Bronchial epithelial cell (primary cell): ENCODE measurements around the gene CORO2A. TPM values are rescaled to one million over a fixed set of nuclear protein-coding genes. Genes with fewer than 3 reads are reported as not detected.
A peak's percentile ranks its signal among the peaks of the same experiment; 100 is the strongest.
"Not testable (repeated sequence)": the region's sequence is repeated elsewhere in the genome, so short reads cannot be mapped to it uniquely, and the experiment has no call there.

Experiments used
- DNase-seq: peaks from one replicate; pipeline ENCODE4 v3.0.0-alpha.2; 2010; ENCODE audit warnings: low read depth
- FAIRE-seq: peaks from 2 replicates; lab custom pipeline; 2011; peaks lifted over from hg19 to GRCh38; lab: Jason Lieb, UNC
- H3K27me3 ChIP-seq: 2 replicates; pipeline ENCODE4 v1.5.1; 2011; ENCODE audit warnings: low read length; ENCODE audit not compliant: control insufficient read depth, insufficient read depth
- H3K36me3 ChIP-seq: 2 replicates; pipeline ENCODE4 v1.5.1; 2011; ENCODE audit warnings: low read length; ENCODE audit not compliant: control insufficient read depth, insufficient read depth
- H3K4me3 ChIP-seq: 2 replicates; pipeline ENCODE4 v1.5.1; 2011; ENCODE audit warnings: mild to moderate bottlenecking, low read depth, low read length, control low read depth
- CTCF ChIP-seq: IDR thresholded peaks from 2 replicates; pipeline ENCODE4 v1.5.1; 2011; ENCODE audit warnings: mild to moderate bottlenecking, moderate library complexity, low read length, control low read depth, inconsistent platforms; ENCODE audit not compliant: insufficient read depth, severe bottlenecking
- total RNA-seq: library from RNA; depleted of rRNA; stranded (reverse); fragments of >200 nt; gene quantifications from 2 replicates; pipeline ENCODE4 v1.2.1, GENCODE V29; 2014

The CORO2A gene
- total RNA-seq, 1 donor from 2014 or later, result 22.1 TPM

GRCh38 chr9:98121058-98121457, 71.4 kb downstream of the CORO2A start:
- DNase-seq, result peak; percentile 58
- Histone ChIP-seq H3K4me3 (no peak overlapping the region), H3K36me3 (peaks cover 6% of the 10 kb centered on the region), H3K27me3 (no peaks in the 10 kb centered on the region)
- peak; percentile 33 for TF ChIP-seq CTCF
- no peak for FAIRE-seq

GRCh38 chr9:98120476-98120875, 72.0 kb downstream of the CORO2A start:
- TF ChIP-seq CTCF, result no peak
- no peak overlapping the region for H3K4me3 ChIP-seq
- H3K36me3 ChIP-seq, result peaks cover 6% of the 10 kb centered on the region
- H3K27me3 ChIP-seq, result no peaks in the 10 kb centered on the region
- FAIRE-seq, result no peak
- no peak for DNase-seq

GRCh38 chr9:98118640-98119601, 73.5 kb downstream of the CORO2A start, which contains the start of gene TRIM14:
TSS of gene TRIM14 (minus strand) at chr9:98119222. CDS start at chr9:98119188, 34 bp downstream.
- peak; percentile 12 for TF ChIP-seq CTCF
- H3K36me3 ChIP-seq, result no peaks in the 10 kb centered on the region
- DNase-seq (peak; percentile 26), FAIRE-seq (no peak)
- H3K27me3 ChIP-seq, result no peaks in the 10 kb centered on the region
- H3K4me3 ChIP-seq, result peak within 1 kb of the TSS; percentile 73

- H3K4me3 ChIP-seq, result peak overlapping the region; percentile 73
These were observed 74.3 kb downstream of the CORO2A start for GRCh38 chr9:98117984-98118639.

GRCh38 chr9:98117097-98117496, 75.3 kb downstream of the CORO2A start:
- FAIRE-seq, H3K36me3 ChIP-seq, H3K4me3 ChIP-seq, H3K27me3 ChIP-seq, DNase-seq: not testable (repeated sequence)

More at GRCh38 chr9:98117984-98118639, 74.3 kb downstream of the CORO2A start:
- peak; percentile 44 for DNase-seq
- peak; percentile 36 for TF ChIP-seq CTCF
- no peaks in the 10 kb centered on the region for H3K27me3 ChIP-seq
- no peaks in the 10 kb centered on the region for H3K36me3 ChIP-seq
- FAIRE-seq, result no peak

GRCh38 chr9:98109052-98109451, 83.4 kb downstream of the CORO2A start:
- H3K27me3 ChIP-seq, result no peaks in the 10 kb centered on the region
- no peak overlapping the region for H3K4me3 ChIP-seq
- FAIRE-seq (no peak), DNase-seq (no peak)
- no peak for TF ChIP-seq CTCF
- H3K36me3 ChIP-seq, result peaks cover 5% of the 10 kb centered on the region
